ENCODE measurements around the gene RGPD8. TPM values are rescaled to one million over a fixed set of nuclear protein-coding genes. Genes with fewer than 3 reads are reported as not detected.

RGPD8 gene
- total and polyA plus RNA-seq, 2 of the 13 experiments (the other 11 are each of a cell fraction or from before 2014, with no cell fraction given) = 2.3 to 12.8 TPM

GRCh38 chr2:112482309-112483041 lies 49.0 kb upstream of the RGPD8 start (continued):
- TF ChIP-seq ZNF468 (CRISPR knock-in tag; IDR thresholded peaks at IDR 0.05) (no peak), HOXA7 (CRISPR knock-in tag; IDR thresholded peaks at IDR 0.05) (no peak), RFX3 (CRISPR knock-in tag; IDR thresholded peaks at IDR 0.05) (no peak), JDP2 (CRISPR knock-in tag; IDR thresholded peaks at IDR 0.05; ENCODE audit: borderline replicate concordance) (no peak), ZNF589 (CRISPR knock-in tag; conservative IDR thresholded peaks at IDR 0.05) (no peak), PHF20 (CRISPR knock-in tag; IDR thresholded peaks at IDR 0.05) (no peak), ATRX (CRISPR knock-in tag; IDR thresholded peaks at IDR 0.05; ENCODE audit: borderline replicate concordance) (no peak), ONECUT2 (CRISPR knock-in tag; IDR thresholded peaks at IDR 0.05) (no peak), ZNF563 (CRISPR knock-in tag; IDR thresholded peaks at IDR 0.05) (peak; percentile 62; the same call in 1 of the 2 replicates), YEATS2 (CRISPR knock-in tag; IDR thresholded peaks at IDR 0.05; ENCODE audit: borderline replicate concordance) (no peak), ZFX (CRISPR knock-in tag; IDR thresholded peaks at IDR 0.05; ENCODE audit: low read depth) (peak; percentile 58; the same call in 1 of the 2 replicates), THAP9 (CRISPR knock-in tag; IDR thresholded peaks at IDR 0.05; ENCODE audit: borderline replicate concordance) (peak; percentile 58; the same call in 1 of the 2 replicates), ATF7-NPFF (CRISPR knock-in tag; IDR thresholded peaks at IDR 0.05; ENCODE audit: low read depth) (no peak), NCOA5 (CRISPR knock-in tag; IDR thresholded peaks at IDR 0.05) (no peak), HNRNPH1 (optimal IDR thresholded peaks at IDR 0.05; ENCODE audit: low read depth, low read length) (no peak), POLR2AphosphoS2 (IDR thresholded peaks at IDR 0.05; ENCODE audit: low read depth, low read length) (no peak)
- TF ChIP-seq, protein P1, sequence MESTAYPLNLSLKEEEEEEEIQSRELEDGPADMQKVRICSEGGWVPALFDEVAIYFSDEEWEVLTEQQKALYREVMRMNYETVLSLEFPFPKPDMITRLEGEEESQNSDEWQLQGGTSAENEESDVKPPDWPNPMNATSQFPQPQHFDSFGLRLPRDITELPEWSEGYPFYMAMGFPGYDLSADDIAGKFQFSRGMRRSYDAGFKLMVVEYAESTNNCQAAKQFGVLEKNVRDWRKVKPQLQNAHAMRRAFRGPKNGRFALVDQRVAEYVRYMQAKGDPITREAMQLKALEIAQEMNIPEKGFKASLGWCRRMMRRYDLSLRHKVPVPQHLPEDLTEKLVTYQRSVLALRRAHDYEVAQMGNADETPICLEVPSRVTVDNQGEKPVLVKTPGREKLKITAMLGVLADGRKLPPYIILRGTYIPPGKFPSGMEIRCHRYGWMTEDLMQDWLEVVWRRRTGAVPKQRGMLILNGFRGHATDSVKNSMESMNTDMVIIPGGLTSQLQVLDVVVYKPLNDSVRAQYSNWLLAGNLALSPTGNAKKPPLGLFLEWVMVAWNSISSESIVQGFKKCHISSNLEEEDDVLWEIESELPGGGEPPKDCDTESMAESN (CRISPR knock-in tag; conservative IDR thresholded peaks at IDR 0.05) = peak; percentile 45; the same call in 1 of the 2 replicates
- TF ChIP-seq, protein P2, sequence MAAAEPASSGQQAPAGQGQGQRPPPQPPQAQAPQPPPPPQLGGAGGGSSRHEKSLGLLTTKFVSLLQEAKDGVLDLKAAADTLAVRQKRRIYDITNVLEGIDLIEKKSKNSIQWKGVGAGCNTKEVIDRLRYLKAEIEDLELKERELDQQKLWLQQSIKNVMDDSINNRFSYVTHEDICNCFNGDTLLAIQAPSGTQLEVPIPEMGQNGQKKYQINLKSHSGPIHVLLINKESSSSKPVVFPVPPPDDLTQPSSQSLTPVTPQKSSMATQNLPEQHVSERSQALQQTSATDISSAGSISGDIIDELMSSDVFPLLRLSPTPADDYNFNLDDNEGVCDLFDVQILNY (CRISPR knock-in tag; conservative IDR thresholded peaks at IDR 0.05) = 0 out of 2 replicates have a peak, but pooled peaks have one; percentile 26
- TF ChIP-seq, protein P3, sequence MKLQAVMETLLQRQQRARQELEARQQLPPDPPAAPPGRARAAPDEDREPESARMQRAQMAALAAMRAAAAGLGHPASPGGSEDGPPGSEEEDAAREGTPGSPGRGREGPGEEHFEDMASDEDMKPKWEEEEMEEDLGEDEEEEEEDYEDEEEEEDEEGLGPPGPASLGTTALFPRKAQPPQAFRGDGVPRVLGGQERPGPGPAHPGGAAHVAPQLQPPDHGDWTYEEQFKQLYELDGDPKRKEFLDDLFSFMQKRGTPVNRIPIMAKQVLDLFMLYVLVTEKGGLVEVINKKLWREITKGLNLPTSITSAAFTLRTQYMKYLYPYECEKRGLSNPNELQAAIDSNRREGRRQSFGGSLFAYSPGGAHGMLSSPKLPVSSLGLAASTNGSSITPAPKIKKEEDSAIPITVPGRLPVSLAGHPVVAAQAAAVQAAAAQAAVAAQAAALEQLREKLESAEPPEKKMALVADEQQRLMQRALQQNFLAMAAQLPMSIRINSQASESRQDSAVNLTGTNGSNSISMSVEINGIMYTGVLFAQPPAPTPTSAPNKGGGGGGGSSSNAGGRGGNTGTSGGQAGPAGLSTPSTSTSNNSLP (IDR thresholded peaks at IDR 0.05; ENCODE audit: low read depth, low read length) = peak; percentile 22; the same call in 1 of the 2 replicates
- TF ChIP-seq, protein P4, sequence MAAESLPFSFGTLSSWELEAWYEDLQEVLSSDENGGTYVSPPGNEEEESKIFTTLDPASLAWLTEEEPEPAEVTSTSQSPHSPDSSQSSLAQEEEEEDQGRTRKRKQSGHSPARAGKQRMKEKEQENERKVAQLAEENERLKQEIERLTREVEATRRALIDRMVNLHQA (CRISPR knock-in tag; IDR thresholded peaks at IDR 0.05) = no peak

All from HepG2 (cell line).